ENCODE results near the gene ZNF648.
"Not testable (repeated sequence)": the region's sequence is repeated elsewhere in the genome, so short reads cannot be mapped to it uniquely, and the experiment has no call there.

ZNF648 gene

GRCh38 chr1:182015360-182015759 is 46.2 kb downstream of the ZNF648 start:
- no peak for DNase-seq

- DNase-seq = not testable (repeated sequence)
Observed at GRCh38 chr1:182010800-182011370, 50.6 kb downstream of the ZNF648 start.

- DNase-seq = not testable (repeated sequence)
Observed at GRCh38 chr1:182005398-182005797, 56.1 kb downstream of the ZNF648 start.

- no peak for DNase-seq
Observed at GRCh38 chr1:182004601-182005000, 56.9 kb downstream of the ZNF648 start.
